Activated CD4-positive, alpha-beta T cell treated with anti-CD3 and anti-CD28 coated beads, Interleukin-2, amount 50 U/mL, for 4 hours (primary cell): ENCODE results near the gene TBX21.

Experiments used
- DNase-seq, 2 experiments: peaks; one replicate each; pipeline ENCODE4 v3.0.0-alpha.2; 2020

The TBX21 gene, protein sequence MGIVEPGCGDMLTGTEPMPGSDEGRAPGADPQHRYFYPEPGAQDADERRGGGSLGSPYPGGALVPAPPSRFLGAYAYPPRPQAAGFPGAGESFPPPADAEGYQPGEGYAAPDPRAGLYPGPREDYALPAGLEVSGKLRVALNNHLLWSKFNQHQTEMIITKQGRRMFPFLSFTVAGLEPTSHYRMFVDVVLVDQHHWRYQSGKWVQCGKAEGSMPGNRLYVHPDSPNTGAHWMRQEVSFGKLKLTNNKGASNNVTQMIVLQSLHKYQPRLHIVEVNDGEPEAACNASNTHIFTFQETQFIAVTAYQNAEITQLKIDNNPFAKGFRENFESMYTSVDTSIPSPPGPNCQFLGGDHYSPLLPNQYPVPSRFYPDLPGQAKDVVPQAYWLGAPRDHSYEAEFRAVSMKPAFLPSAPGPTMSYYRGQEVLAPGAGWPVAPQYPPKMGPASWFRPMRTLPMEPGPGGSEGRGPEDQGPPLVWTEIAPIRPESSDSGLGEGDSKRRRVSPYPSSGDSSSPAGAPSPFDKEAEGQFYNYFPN

GRCh38 chr17:47733047-47733673, at the start of gene TBX21:
TSS of gene TBX21 (plus strand) at chr17:47733236. CDS start at chr17:47733455, 219 bp downstream.
- DNase-seq = peak; percentile 93 to 94

GRCh38 chr17:47684025-47684424, 49.0 kb upstream of the TBX21 start:
- no peak for DNase-seq

- no peak for DNase-seq
Observed at GRCh38 chr17:47684535-47685193, 48.4 kb upstream of the TBX21 start.

DNA sequence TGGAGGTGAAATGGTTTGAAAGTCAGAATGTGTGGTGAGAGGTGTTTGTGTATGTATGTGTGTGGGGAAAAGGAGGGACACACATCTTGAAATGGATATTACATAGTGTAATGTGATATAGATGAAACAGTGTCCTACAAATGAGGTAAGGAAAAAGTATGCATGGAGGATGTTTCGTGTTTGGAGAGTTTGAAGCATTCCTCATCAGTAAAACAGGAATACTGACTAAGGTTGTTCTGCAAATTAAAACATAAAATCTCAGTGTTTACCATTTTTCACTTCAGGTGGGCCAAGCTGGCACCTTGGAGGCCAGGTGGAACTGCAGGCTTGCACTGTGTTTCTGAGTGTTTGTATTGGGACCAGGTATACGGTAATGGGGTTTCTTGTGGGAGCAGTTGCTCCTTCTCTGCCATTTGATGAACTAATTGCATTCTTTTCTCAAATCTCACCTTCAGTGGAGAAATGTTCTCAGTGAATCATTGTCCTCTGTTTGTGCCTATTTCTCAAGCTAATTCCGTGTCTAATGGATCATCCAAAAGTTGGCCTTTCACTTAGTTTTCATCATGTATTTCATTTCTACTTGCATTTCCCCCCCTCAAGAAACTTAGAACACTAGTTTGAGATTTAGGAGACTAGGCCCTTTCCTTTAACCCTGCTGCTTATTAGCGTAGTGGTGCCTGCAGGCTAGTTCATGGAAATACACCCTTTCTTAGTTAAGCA, 47.3 kb upstream of the TBX21 start:
- DNase-seq = no peak

DNA sequence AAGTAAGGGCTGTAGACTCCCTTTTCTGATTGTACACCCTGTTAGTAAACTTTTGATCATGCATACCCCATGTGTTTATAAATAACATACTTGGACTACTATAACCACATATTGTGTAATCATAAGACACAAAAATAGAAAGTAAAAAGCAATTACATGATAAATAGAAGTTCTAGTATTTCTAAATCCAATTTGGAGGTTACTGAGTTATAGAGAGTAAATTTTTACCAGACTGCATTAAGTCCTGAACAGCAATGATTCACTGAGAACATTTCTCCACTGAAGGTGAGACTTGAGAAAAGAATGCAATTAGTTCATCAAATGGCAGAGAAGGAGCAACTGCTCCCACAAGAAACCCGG, 46.8 kb upstream of the TBX21 start:
- no peak for DNase-seq

- DNase-seq = no peak
Observed at GRCh38 chr17:47686664-47687327, 46.2 kb upstream of the TBX21 start.

DNA sequence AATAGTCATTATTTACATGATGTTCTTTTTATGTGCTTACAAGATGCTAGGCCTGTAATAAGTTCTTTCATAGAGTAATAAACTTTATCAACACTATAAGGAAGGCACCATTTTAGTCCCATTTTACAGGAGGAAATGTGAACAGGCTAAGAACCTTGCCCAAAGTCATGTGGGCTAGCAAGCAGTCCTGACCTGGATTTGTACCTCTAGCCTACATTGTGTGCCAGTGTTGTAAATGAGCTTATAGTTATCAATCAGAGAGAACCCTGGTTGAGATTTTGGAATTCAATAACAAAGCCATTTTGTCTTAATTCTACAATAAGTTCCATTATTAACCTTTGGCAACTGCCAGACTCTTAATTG, 45.7 kb upstream of the TBX21 start:
- DNase-seq = no peak

- DNase-seq = no peak
Observed at GRCh38 chr17:47687748-47688147, 45.3 kb upstream of the TBX21 start.

GRCh38 chr17:47690121-47690520, 42.9 kb upstream of the TBX21 start:
- no peak for DNase-seq

GRCh38 chr17:47692137-47692894, 40.7 kb upstream of the TBX21 start:
- no peak for DNase-seq

GRCh38 chr17:47692895-47693730, 39.9 kb upstream of the TBX21 start:
- DNase-seq = no peak

DNA sequence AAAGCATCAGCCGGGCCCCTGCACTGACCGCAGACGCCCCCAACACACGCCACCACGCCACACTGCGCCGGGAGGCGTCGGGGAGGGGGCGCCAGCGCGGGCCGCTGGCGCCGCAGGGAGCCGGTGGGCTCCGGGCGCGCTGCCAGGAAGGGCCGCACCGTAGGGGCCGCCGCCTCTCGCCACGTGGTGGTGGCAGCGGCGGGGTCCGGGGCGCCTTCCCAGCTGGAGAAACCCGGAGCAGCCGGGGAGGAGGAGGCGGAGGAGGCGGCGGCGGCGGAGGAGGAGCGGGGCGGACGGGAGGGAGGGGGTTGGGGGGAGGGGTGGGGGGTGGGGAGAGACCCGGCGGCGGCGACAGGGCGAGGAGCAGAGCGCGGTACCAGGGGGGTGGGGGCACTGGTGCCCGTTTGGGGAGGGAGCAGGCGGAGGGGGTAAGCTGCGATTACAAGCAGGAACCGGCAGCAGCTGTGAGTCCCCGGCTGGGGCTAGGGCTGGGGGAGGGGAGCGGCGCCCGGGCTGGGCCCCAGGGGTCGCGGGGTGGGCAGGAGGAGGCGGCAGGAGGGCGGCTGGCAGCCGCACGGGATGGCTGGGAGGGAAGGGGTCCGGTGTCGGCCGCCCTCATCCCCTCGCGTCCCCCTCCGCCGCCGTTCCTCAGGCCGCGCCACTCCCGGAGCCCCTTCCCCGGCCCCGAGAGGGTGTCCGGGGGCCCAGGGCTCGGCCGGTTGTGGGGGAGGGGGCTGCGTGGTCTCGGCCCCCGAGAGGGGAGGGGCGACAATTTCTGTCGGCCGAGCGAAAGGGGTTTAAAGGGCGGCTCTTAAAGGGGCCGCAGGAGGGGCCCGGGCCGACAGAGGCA, 39.1 kb upstream of the TBX21 start, which contains the start of gene TBKBP1:
TBKBP1 (plus strand) TSS at position 431 of the 850 bp plus-strand sequence. CDS start 1,952 bp downstream, outside the sequence.
- peak; percentile 60 to 68 for DNase-seq

DNA sequence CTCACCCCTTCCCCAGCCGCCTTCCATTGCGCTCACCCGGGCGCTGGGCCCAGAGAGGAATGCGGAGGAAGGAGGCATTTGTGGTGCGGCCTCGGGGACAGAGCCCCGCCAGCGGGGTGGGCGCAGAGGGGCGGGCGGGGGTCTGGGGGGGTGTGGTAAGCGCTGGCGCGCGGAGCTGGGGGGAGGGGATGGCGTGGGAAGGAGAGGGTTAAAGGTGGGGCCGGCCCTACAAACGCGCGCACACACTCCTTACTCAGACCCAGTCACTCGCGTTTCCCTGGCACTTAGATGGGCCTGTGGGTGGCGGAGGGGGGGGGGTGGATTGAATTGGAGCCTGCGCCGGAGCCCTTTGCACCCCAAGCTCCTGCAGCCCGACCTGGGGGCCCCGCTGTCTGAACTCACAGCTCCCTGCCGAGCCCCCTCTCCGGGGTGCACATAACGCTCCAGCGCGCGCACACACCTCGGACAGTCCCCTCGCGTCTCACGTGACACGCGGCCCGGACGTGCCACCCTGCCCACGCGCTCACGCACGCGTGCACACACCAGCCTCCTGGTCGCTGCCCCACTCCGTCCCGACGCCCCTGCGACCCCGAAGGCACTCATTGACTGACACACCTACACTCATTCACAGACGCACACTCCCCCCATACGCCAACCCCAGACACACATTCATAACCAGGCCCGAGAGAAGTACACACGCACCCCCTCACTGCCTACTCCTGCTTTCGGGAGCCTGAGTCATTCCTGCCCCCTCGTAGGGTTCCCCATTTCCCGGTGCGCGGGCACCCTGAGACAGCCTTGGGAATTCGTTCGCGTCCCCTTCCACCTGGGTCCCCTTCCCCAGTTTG, 38.2 kb upstream of the TBX21 start:
- peak; percentile 60 to 67 for DNase-seq

GRCh38 chr17:47695429-47696376, 37.3 kb upstream of the TBX21 start:
- no peak for DNase-seq

- no peak for DNase-seq
Observed at GRCh38 chr17:47696717-47697642, 36.1 kb upstream of the TBX21 start.
